Testis (tissue), 2 donors: ENCODE measurements around the gene NASP.

Experiments used
- CTCF ChIP-seq, 3 experiments: fragments of 450-650 bp in 2 of 3; fragments of 200-600 bp in 1 of 3; sonication (generic) in 1 of 3; IDR thresholded peaks; one replicate each; pipeline ENCODE4 v1.5.1; 2016 to 2019; ENCODE audit warnings: antibody characterized with exemption in 3 of 3, mild to moderate bottlenecking in 2 of 3, moderate library complexity in 1 of 3
- POLR2A ChIP-seq: fragments of 450-650 bp; IDR thresholded peaks from one replicate; pipeline ENCODE4 v1.6.1; 2017; ENCODE audit warnings: antibody characterized with exemption, mild to moderate bottlenecking, moderate library complexity

GRCh38 chr1:45544530-45544929 is 39.3 kb upstream of the NASP start:
- TF ChIP-seq CTCF (IDR thresholded peaks at IDR 0.05) (no peak), POLR2A (no peak)
